COLO668 (cell line): ENCODE results near the gene TMEM184A.

ENCODE experiments used
- DNase-seq: peaks from one replicate; lab custom pipeline; 2025; ENCODE audit not compliant: unreplicated experiment; lab: John Stamatoyannopoulos, UW

Gene TMEM184A

DNA sequence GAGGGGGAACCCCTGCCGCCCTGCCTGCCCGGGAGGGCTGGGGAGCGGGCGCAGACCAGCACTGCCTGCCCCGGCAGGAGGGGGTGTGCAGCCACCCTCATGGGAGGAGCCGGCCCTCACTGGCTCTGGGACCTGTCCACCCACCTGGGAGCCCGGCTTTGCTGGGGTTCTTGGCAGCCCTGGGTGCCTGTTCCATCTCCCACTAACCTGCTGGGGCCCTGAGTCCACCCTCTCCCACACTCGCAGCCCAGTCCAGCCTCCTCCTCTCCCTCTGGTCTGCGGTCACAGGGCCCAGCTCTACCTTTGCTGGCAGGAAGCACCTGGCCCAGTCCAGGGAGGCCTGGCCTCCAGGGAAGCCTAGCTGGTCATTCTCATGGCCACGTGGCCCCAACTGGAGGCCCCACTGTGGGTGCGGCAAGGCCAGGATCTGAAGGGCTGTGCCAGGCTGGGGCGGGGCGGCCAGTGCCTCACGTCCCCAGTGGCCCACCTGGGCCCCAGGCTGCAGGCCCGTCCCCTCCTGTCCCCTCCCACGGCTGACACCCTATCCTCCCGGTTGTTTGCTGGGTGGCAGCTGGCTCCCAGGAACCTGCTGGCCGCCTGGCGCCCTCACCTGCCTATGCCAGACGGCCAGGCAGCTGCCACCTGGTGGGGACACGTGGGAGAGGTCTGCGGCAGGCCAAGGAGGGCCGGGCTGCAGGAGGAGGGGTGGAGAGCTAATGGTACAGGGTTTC, at the start of gene TMEM184A:
Gene TMEM184A, minus strand, starts transcription at position 393 of the 731 bp plus-strand sequence. CDS start 721 bp downstream, outside the sequence.
- DNase-seq = peak; percentile 100

DNA sequence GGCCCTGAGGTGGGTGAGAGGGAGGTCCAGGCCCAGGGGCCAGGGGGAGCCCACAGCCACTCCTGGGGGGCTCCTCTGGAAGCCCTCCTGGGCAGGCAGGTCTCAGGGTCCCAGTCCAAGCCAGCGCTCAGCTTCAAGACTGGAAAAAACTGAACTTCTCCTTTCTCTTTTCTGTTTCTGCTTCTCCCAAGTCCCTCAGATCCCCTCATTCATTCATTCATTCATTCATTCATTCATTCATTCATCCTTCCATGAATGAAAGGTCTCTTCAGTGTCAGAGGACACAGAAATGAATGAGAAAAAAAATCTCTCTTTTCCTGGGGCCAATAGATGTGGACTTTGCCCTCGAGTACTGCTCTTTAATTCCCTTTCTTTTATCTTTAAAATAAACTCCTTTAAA, 48.4 kb upstream of the TMEM184A start:
- DNase-seq = no peak

GRCh38 chr7:1603346-1604225, 47.6 kb upstream of the TMEM184A start:
- peak; percentile 48 for DNase-seq

DNA sequence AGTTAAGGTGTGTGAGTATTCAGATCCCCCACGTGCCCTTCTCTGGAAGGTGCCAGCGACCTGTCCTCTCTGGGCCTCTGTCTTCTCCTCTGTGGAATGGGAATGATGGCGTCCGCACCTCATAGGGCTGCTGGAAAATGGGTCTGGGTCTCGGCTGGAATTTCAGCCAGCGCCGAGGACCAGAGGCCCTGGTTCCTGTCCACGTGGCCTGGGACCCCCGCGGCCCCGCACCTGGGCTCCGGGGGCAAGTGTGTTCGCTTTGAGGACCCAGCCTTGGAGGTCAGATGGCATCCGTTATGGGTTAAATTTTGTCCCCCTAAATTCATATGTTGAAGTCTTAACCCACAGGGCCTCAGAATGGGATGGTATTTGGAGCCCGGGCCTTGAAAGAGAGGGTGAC, 46.4 kb upstream of the TMEM184A start:
- DNase-seq = no peak

DNA sequence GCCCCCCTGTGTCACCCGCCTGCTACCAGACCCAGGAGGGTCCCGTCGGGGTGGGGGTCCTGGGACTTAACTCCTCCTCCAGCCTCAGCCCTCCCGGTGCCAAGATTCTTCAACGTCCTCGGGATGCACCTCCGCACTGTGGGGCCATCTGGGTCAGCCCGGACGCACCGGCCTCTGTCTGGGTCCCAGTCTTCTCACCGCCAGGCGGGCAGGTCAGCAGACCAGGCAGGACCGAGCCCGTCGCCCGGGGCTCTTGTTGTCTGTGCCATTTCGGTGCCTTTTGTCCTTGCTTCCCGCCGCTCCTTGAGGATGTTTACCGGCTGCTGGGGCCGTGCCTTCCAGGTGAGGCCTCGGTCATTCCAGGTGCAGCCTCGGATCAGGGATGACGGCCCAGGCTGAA, 46.0 kb upstream of the TMEM184A start:
- no peak for DNase-seq

DNA sequence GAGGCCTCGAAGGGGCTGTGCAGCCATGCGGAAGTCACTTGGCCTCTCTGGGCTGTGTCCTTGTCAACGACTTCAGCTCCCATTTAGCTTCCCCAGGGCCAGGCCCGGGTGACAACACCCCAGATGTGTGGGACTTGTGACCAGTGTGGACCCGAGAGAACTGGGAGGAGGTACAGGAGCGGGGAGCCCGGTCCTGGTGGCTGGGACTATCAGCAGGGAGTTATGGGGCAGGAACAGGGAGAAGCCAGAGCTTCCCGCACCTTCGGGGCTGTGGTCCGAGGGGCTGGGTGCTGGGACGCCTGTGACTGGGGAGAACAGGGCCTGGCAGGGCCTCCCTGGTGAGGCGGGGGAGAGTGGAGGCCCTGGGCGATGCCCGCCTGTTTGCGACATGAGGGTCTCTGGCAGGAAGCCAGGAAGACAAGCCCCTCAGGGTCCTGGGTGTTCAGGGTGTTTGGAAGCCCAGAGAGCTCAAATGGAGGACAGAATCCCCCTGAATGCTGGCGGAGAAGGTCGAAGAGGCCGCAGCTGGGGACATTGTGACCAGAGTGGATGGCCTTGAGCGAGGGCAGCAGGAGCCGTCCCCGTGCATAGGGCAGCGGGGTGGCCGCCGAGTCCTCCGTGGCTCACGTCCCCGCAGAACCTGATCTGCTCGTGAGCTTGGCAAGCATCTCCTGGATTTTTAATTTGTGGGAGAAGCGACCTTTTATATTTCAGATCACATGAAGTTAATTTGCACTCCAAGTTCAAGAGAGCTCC, 43.8 kb upstream of the TMEM184A start:
- DNase-seq = no peak

GRCh38 chr7:1598961-1599639, 43.1 kb upstream of the TMEM184A start:
- DNase-seq = no peak

DNA sequence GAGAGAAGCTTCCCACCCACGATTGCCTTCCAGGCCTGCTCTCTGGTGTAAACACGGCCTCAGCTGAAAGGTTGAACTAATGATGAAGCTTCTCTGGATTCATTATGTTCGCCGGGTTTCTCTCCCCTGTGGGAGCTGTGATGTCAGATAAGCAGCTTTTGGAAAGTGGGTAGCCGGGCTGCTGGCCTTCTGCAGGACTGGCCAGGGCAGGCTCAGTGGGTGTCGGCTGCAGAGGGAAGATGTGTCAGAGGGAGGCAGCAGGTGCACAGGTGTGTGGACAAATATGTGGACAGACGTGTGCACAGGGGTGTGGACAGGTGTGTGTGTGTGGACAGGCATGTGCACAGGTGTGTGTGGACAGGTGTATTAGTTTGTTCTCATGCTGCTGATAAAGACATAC, 42.3 kb upstream of the TMEM184A start:
- DNase-seq = peak; percentile 29

GRCh38 chr7:1597791-1598190, 41.8 kb upstream of the TMEM184A start:
- no peak for DNase-seq

- DNase-seq = no peak
These were observed 41.2 kb upstream of the TMEM184A start for GRCh38 chr7:1597066-1597760.

GRCh38 chr7:1596181-1597043, 40.4 kb upstream of the TMEM184A start:
- DNase-seq = no peak

- DNase-seq = no peak
These were observed 39.6 kb upstream of the TMEM184A start for GRCh38 chr7:1595636-1596035.

DNA sequence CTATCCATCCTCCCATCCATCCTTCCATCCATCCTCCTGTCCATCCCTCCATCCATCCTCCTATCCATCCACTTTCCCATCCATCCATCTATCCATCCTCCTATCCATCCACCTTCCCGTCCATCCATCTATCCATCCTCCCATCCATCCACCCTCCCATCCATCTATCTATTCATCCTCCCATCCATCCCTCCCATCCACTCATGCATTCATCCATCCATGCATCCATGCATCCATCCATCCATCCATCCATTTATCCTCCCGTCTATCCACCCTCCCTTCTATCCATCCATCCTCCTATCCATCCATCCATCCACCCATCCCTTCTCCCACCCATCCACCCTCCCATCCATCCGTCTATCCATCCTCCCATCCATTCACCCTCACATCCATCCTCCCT, 39.0 kb upstream of the TMEM184A start:
- DNase-seq = no peak

GRCh38 chr7:1593904-1594421, 38.0 kb upstream of the TMEM184A start:
- no peak for DNase-seq

DNA sequence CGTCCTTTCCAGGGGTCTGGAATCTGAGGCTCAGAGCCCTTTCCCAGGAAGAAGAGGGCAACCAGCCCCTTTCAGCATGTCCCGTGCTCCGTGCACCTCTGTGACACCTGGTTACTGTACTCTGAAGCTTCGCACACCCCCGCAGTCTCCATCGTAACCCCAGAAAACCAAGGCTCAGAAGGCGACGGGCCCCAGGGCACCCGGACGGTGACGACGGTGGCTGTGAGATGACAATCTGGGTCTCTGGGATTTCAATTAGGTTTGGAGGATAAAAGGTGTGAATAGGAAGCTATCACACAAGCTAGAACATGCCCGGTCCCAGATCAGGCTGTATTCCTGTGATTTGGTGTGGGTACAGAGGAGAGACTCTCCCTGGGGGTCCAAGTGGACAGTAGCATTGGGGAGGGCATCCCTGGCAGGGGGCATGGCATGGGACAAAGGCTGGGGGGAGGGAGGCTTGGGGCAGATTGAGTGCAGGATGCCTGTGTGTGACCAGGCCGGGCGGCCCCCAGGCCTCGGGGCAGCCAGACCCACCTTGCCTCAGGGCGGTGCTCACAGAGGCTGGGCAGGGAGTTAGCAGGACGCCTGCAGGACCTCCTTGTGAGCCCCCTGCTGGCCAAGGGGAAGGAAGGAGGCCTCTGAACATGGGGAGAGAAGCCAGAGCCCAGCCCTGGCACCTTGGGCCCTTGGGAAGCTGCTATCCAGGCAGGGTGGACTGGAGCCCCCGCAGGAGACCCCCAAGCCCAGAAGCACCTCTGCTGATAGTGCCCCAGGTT, 37.3 kb upstream of the TMEM184A start:
- DNase-seq = peak; percentile 29

DNA sequence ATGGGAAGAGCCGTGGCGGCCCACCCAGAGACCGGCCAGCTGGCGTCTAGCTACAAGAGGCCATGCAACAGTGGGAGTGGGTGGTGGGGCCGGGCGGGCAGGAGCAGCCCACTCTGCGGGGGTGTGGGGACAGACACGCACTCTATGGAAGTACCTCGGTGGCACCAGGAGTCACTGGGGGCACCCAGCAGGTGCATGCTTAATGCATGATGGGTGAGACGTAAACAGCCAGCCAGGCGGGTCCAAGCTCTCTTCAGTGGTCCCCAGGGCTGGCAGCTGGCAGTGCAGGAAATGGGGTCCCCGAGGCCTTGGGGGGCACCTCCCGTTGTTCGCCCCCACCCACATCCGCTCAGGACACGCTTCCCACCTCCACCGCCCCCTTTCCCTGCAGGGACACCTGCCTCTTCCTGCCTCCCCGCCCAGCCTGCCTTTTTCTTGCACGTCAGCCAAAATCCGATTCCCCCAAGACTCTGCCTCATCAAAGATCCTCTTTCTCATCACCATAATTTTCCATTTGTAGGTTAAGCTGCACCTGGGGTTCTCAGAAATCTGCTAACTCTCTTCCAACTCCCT, 36.4 kb upstream of the TMEM184A start:
- no peak for DNase-seq

GRCh38 chr7:1591876-1592275, 35.9 kb upstream of the TMEM184A start:
- no peak for DNase-seq

- DNase-seq = no peak
These were observed 35.4 kb upstream of the TMEM184A start for GRCh38 chr7:1591396-1591795.
